DOHH2 (cell line): Measurements from ENCODE around the gene CEP63.

Source experiments
- EZH2phosphoT487 ChIP-seq: fragments of 200-600 bp; sonication (generic); IDR thresholded peaks from 2 replicates; pipeline ENCODE4 v1.6.1; 2017; ENCODE audit warnings: borderline replicate concordance, mild to moderate bottlenecking, antibody characterized with exemption, low read length, moderate library complexity, mixed read lengths
- TF ChIP-seq, protein P1 (sequence below): fragments of 200-600 bp; sonication (generic); IDR thresholded peaks from one replicate; pipeline ENCODE4 v1.5.1; 2014; ENCODE audit warnings: antibody characterized with exemption, mild to moderate bottlenecking, low read depth, low read length; ENCODE audit not compliant: poor library complexity, severe bottlenecking

GRCh38 chr3:134459562-134459961 lies 26.3 kb upstream of the CEP63 start:
- TF ChIP-seq, protein P1, sequence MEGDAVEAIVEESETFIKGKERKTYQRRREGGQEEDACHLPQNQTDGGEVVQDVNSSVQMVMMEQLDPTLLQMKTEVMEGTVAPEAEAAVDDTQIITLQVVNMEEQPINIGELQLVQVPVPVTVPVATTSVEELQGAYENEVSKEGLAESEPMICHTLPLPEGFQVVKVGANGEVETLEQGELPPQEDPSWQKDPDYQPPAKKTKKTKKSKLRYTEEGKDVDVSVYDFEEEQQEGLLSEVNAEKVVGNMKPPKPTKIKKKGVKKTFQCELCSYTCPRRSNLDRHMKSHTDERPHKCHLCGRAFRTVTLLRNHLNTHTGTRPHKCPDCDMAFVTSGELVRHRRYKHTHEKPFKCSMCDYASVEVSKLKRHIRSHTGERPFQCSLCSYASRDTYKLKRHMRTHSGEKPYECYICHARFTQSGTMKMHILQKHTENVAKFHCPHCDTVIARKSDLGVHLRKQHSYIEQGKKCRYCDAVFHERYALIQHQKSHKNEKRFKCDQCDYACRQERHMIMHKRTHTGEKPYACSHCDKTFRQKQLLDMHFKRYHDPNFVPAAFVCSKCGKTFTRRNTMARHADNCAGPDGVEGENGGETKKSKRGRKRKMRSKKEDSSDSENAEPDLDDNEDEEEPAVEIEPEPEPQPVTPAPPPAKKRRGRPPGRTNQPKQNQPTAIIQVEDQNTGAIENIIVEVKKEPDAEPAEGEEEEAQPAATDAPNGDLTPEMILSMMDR, result no peak
- no peak for TF ChIP-seq EZH2phosphoT487
